HG03521 (cell line): Measurements from ENCODE around the gene CDKL1.
A peak's percentile ranks its signal among the peaks of the same experiment; 100 is the strongest.
"Not testable (repeated sequence)": the region's sequence is repeated elsewhere in the genome, so short reads cannot be mapped to it uniquely, and the experiment has no call there.

Experiments
- ATAC-seq: cut with Tn5 transposase; IDR thresholded peaks from one replicate; pipeline ENCODE4 v1.9.1; 2021; ENCODE audit warnings: mild to moderate bottlenecking, moderate library complexity; ENCODE audit not compliant: unreplicated experiment

Gene CDKL1

GRCh38 chr14:50359631-50360030, 37.0 kb downstream of the CDKL1 start:
- no peak for ATAC-seq

- ATAC-seq: no peak
Observed at GRCh38 chr14:50357753-50358395, 38.8 kb downstream of the CDKL1 start.

- ATAC-seq: no peak
Observed at GRCh38 chr14:50357124-50357523, 39.6 kb downstream of the CDKL1 start.

GRCh38 chr14:50356283-50356682, 40.4 kb downstream of the CDKL1 start:
- not testable (repeated sequence) for ATAC-seq

- ATAC-seq: no peak
Observed at GRCh38 chr14:50355692-50356091, 41.0 kb downstream of the CDKL1 start.

- ATAC-seq: no peak
Observed at GRCh38 chr14:50354527-50354926, 42.2 kb downstream of the CDKL1 start.

GRCh38 chr14:50353126-50353525, 43.6 kb downstream of the CDKL1 start:
- no peak for ATAC-seq

GRCh38 chr14:50352584-50352983, 44.1 kb downstream of the CDKL1 start:
- ATAC-seq: no peak

- no peak for ATAC-seq
Observed at GRCh38 chr14:50350975-50351374, 45.7 kb downstream of the CDKL1 start.

GRCh38 chr14:50348933-50349332, 47.7 kb downstream of the CDKL1 start:
- no peak for ATAC-seq

- ATAC-seq: no peak
Observed at GRCh38 chr14:50347521-50347920, 49.2 kb downstream of the CDKL1 start.

GRCh38 chr14:50345846-50346422, 50.7 kb downstream of the CDKL1 start:
- no peak for ATAC-seq

- ATAC-seq: no peak
Observed at GRCh38 chr14:50344876-50345563, 51.7 kb downstream of the CDKL1 start.

- no peak for ATAC-seq
Observed at GRCh38 chr14:50344116-50344775, 52.4 kb downstream of the CDKL1 start.

- ATAC-seq: no peak
Observed at GRCh38 chr14:50343434-50343833, 53.2 kb downstream of the CDKL1 start.

GRCh38 chr14:50342221-50343078, 54.2 kb downstream of the CDKL1 start:
- peak; percentile 53 for ATAC-seq

GRCh38 chr14:50340963-50341362, 55.7 kb downstream of the CDKL1 start:
- no peak for ATAC-seq

GRCh38 chr14:50340045-50340444, 56.6 kb downstream of the CDKL1 start:
- ATAC-seq: no peak

GRCh38 chr14:50339178-50339804, 57.4 kb downstream of the CDKL1 start:
- ATAC-seq: no peak

- ATAC-seq: no peak
Observed at GRCh38 chr14:50338587-50338986, 58.1 kb downstream of the CDKL1 start.
